GM12874 (cell line): ENCODE data around the gene QSOX1.

ENCODE experiments used
- TF ChIP-seq, protein P1 (sequence below): IDR thresholded peaks from 2 replicates; pipeline ENCODE4 v1.5.1; 2011; ENCODE audit warnings: low read depth, mild to moderate bottlenecking, control low read depth, low read length, moderate library complexity; ENCODE audit not compliant: insufficient read depth

QSOX1 gene

DNA sequence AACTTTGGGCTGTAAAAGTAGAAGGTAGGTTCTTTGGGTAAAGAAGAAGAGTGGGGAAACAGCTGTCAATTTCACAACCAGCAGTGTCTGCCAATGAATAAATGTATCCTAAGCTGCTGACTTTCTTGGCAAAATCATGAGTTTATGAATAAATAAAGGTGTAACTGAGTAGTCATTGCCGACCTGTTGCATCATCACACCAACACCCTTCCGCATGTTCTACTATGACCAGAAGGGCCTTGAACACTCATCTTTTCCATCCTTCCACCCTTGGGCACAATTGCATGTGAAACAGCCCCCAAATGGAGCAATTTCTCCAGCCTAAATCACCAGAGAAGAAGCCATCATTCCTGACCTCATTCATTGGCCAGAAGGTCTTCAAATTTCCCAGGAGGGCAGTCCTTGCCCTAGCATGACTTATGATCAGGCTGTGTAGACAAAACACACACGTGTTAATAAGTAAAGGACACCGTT, 31.2 kb upstream of the QSOX1 start:
- TF ChIP-seq, protein P1, sequence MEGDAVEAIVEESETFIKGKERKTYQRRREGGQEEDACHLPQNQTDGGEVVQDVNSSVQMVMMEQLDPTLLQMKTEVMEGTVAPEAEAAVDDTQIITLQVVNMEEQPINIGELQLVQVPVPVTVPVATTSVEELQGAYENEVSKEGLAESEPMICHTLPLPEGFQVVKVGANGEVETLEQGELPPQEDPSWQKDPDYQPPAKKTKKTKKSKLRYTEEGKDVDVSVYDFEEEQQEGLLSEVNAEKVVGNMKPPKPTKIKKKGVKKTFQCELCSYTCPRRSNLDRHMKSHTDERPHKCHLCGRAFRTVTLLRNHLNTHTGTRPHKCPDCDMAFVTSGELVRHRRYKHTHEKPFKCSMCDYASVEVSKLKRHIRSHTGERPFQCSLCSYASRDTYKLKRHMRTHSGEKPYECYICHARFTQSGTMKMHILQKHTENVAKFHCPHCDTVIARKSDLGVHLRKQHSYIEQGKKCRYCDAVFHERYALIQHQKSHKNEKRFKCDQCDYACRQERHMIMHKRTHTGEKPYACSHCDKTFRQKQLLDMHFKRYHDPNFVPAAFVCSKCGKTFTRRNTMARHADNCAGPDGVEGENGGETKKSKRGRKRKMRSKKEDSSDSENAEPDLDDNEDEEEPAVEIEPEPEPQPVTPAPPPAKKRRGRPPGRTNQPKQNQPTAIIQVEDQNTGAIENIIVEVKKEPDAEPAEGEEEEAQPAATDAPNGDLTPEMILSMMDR, result no peak

DNA sequence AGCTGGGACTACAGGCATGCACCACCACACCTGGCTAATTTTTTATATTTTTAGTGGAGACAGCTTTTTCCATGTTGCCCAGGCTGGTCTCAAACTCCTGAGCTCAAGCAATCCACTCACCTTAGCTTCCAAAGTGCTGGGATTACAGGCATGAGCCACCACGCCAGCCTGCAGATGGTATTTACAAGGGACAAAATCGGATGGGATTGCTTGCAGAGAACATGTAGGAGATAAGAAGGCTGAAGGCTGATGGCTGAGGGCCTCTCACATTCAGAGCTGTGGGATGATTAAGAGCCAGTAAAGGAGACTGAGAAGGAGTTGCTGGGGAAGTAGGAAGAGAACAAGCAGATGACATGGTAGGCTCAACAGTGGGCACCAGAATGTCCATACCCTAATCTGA, 24.0 kb upstream of the QSOX1 start:
- TF ChIP-seq, protein P1, result no peak

DNA sequence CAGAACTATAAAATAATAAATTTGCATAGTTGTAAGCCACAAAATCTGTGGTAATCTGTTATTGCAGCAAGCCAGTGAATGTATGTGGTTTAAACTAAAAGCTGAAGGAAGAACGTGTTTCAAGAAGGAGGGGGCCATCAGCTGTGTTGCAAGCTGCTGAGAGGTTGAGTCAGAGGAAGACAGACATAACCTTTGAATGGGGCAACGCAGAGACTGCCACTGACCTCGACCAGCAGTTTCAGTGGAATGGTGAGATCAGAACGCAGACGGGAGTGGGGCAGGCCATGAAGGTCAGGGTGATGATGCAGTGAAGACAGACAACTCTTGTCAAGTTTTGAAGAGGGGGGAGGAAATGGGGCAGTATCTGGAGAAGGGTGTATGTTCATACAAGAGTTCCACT, 23.2 kb upstream of the QSOX1 start:
- TF ChIP-seq, protein P1, result no peak

DNA sequence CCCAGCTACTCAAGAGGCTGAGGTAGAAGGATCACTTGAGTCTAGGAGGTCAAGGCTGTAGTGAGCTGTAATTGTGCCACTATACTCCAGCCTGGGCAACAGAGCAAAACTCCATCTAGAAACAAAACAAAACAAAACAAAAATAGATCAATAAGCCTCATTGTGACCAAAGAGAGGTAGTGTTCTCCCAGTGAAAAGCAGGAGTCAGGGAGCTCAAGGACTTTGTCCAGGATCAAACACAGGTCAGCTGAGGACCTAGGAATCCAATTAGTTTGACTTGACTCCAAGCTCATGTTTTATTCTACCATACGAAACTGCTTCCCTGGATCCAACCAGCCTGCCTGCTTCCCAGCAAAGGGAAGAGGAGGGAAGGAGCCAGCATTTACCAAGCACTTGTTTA, 21.5 kb upstream of the QSOX1 start:
- TF ChIP-seq, protein P1, result no peak

DNA sequence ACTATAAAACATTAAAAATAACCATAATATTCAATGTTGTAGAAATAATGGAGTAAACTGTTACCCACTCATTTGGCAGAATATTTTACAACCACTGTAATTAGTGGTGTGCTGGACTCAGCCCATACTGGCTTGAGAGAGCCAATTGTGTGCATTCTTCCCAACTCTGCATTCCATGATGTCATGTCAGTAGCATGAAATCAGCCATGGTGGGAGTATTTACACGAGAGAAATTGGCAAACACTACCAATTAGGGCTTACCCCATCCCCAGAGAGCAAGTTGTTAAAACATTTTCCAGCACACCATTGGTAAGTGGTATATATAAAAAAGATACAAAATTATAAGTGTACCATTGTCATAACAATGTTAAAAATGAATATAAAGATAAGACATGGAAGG, 19.1 kb upstream of the QSOX1 start:
- TF ChIP-seq, protein P1, result no peak

DNA sequence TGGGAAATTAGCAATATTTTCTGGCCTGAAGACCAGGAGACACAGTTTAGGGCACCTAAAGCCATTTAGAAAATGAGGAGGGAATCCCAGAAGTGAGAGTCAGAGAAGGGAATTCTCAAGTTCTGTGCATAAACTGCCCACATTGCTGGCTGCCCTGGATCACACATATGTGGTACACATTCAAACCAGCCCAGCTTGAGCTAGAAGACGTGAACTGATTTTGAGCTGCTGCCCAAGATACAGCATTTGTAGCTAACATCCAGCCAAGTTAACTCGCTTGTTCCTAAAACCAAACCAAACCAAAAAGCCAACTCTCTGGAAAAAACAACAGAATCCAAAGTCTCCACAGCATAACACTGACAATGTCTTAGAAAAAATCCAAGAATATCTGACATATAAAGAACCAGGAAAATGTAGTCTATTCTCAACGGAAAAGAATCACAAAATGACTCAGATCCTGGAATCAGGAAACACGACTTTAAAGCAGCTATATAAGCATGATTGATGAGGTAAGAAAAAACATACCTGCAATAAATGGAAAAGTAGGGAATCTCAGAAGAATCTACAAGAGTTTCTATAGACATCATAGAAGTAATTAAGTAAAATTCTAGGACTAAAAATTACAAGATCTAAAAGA, 18.2 kb upstream of the QSOX1 start:
- TF ChIP-seq, protein P1, result no peak

DNA sequence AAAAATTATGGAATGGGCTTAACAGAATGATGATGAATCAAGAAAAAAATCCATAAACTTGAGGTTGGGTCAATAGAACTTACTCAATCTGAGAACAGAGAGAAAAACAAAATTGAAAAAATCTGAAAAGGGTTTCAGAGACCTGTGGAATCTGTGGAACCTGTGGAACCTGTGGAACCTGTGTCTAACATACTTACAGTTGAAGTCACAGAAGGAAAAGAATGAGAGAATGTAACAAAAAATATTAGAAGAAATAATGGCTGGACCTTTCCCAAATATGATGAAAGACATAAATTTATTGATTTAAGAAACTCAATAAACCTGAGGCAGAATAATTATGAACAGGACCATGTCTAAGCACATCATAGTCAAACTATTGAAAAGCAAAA, 17.7 kb upstream of the QSOX1 start:
- TF ChIP-seq, protein P1, result no peak
